ENCODE data around the gene QDPR.

The QDPR gene

DNA sequence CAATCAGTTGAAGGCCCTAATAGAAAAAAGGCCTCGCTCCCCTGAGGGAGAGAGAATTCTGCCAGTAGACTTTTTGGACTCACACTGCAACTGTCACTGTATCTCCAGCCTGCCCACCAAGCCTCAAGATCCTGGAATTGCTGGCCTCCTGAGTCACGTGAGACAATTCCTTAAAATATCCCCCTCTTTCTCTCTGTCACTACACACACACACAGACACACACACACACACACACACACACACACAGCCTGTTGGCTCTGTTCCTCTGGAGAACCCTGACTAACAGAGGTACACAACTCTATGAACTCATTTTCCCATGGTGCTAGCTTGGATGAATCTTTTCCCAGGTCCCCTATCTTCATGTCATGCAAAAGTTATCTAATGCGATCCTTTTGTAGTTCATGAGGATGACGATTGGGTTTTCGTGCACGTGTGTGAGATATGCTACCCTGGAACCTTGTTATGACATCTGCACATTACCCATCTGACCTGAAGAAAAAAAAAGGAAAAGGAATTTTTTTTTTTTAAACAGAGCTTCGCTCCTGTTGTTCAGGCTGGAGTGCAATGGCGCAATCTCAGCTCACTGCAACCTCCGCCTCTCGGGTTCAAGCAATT, 16.8 kb upstream of the QDPR start:
- no peak overlapping the region for H3K4me3 ChIP-seq
- DNase-seq (ENCODE audit: low spot score) = no peak

DNA sequence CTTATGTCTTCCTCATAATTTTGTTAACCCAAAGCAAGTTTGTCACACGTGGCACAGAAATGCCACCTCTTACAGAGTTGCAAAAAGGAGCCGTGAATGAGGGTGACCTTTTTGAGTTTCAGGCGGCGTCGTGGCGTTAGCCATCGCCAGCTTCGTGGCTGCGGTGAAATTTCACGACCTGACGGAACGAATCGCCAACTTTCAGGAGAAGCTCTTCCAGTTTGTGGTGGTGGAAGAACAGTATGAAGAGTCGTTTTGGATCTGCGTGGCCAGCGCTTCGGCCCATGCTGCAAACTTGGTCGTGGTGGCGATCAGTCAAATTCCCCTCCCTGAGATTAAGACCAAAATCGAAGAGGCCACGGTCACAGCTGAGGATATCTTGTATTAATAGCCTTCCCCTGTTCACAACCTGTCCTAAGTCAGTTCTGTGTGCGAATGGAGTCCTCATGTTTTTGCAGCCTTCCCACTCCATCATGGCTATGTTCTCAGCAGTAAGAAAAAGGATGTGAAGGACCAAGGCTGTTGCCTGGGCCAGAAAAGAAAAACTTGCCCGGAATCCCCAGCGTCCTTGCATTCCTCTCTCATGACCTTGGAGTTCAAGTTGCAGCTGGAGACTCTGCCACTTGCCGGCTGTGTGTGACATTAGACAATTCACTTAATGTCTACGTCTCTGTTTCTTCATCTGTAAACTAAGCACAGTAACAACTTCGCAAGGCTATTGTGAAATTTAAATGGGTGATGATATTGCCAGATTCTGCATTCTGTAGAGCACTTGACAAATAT, 15.0 kb upstream of the QDPR start:
- Histone ChIP-seq H3K4me3 (no peak overlapping the region), H3K27ac (no peak overlapping the region)
- no peak for DNase-seq (ENCODE audit: low spot score)
- TF ChIP-seq CTCF (IDR thresholded peaks at IDR 0.05) = no peak

More for the DNA sequence above, 16.8 kb upstream of the QDPR start:
- H3K27ac ChIP-seq = no peak overlapping the region
- no peak for TF ChIP-seq CTCF (IDR thresholded peaks at IDR 0.05)

DNA sequence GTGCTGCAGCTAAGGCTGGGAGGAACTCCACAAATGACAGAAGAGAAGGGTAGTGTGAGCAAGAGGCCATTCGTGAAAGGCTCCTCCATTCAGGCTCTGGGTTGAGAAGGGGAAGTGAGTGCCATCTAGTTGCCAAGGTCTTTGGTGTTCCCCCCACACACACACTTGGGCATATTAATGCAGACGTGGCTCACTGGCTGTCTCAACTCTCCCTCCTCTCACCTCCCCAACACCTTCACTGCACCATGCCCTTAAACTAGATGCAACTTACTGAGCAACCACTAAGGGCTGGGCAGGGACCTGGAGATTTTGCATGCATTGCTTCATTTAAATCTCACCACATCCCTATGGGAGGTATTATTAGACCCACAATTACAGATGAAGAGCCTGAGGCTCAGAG, 11.8 kb upstream of the QDPR start:
- DNase-seq (ENCODE audit: low spot score) = no peak
- H3K27ac ChIP-seq = no peak overlapping the region
- no peak for TF ChIP-seq CTCF (IDR thresholded peaks at IDR 0.05)
- no peak overlapping the region for H3K4me3 ChIP-seq

- TF ChIP-seq CTCF (IDR thresholded peaks at IDR 0.05) = no peak
- DNase-seq (ENCODE audit: low spot score) = no peak
Observed at GRCh38 chr4:17521595-17521994, 9.7 kb upstream of the QDPR start.

DNA sequence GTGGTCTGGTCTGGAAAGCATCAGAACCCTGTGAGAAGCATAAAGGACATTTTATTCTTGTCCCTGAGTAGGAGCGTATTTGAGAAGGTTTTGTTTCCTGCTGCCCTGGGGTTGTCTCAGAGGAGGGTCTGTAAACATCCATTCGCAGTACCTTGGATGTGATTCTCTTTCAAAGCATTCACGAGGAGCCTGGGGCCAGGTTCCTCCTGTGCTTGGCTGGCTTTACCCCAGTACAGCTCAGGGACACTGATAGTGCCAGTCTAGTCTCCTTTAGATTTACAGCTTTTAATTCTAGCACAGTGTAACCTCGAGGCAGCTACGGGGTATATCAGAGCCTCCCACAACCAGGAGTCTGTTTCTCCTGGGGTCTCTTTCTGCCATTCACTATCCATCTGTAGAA, 5.8 kb upstream of the QDPR start:
- TF ChIP-seq CTCF (IDR thresholded peaks at IDR 0.05) = no peak
- Histone ChIP-seq H3K27ac (no peak overlapping the region), H3K4me3 (no peak overlapping the region)
- no peak for DNase-seq (ENCODE audit: low spot score)

More at GRCh38 chr4:17521595-17521994, 9.7 kb upstream of the QDPR start:
- no peak overlapping the region for H3K27ac ChIP-seq
- no peak overlapping the region for H3K4me3 ChIP-seq

DNA sequence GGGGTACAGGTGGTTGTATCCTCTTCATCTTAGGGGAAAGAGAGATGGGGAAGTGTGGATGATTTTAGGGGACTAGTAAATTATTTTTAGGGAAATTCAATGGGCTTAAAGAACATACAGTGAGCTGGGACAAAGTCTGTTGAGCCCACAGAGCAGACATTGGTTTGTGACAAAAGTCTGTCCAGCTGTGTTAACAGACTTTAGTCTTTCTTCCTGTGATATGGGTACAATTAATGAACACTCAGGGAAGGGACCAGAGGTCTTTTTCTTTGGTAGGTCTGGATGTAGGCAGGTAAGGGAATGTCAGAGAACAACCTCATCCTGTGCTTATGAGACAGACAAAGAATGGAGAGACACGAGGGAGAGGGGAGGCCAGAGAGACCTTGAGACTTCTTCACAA, 5.1 kb upstream of the QDPR start:
- H3K4me3 ChIP-seq = no peak overlapping the region
- H3K27ac ChIP-seq = no peak overlapping the region
- no peak for TF ChIP-seq CTCF (IDR thresholded peaks at IDR 0.05)
- no peak for DNase-seq (ENCODE audit: low spot score)

Data from coronary artery (tissue), 2 donors.